NCI-H2196 treated with DMSO at 0.1 percent for 48 hours (cell line): ENCODE measurements around the gene TRIM47.

ENCODE experiments used
- DNase-seq: peaks from one replicate; lab custom pipeline; 2025; ENCODE audit not compliant: unreplicated experiment; lab: John Stamatoyannopoulos, UW

Gene TRIM47

GRCh38 chr17:75834279-75834920 lies 44.0 kb downstream of the TRIM47 start:
- no peak for DNase-seq

DNA sequence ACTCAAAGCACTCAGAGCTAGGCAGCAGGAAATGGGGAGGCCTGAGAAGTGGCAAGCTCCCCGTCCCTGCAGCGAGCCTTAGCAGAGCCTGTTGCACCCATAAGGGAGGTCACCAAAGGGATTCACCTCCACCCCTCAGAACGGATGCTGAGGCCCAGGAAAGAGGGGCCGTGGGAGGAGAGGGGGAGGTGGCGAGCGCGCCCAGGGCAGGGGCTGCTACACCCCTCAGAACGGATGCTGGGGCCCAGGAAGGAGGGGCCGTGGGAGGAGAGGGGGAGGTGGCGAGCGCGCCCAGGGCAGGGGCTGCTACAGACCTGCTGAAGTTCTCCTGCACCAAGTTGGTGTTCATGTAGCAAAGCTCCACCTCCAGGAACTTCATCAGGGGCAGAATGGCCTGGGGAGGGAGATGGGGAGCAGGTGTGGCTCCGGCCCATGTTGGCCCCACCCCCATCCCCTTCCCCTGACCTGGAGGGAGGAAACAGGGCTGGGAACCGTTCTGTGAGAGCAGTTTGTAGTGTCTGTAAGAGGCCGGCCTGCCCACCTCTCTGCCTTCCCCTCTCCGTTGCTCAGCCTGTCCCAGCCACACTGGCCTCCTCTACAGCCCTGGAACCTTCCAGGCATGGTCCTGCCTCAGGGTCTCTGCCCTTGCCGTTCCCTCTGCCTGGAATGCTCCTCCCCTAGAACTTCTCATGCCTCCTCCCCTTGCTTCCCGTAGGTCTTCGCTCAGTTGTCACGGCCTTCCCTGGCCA lies 45.6 kb downstream of the TRIM47 start:
- no peak for DNase-seq

GRCh38 chr17:75832164-75832651 lies 46.2 kb downstream of the TRIM47 start:
- no peak for DNase-seq

- no peak for DNase-seq
Observed at GRCh38 chr17:75831032-75831571, 47.3 kb downstream of the TRIM47 start.

DNA sequence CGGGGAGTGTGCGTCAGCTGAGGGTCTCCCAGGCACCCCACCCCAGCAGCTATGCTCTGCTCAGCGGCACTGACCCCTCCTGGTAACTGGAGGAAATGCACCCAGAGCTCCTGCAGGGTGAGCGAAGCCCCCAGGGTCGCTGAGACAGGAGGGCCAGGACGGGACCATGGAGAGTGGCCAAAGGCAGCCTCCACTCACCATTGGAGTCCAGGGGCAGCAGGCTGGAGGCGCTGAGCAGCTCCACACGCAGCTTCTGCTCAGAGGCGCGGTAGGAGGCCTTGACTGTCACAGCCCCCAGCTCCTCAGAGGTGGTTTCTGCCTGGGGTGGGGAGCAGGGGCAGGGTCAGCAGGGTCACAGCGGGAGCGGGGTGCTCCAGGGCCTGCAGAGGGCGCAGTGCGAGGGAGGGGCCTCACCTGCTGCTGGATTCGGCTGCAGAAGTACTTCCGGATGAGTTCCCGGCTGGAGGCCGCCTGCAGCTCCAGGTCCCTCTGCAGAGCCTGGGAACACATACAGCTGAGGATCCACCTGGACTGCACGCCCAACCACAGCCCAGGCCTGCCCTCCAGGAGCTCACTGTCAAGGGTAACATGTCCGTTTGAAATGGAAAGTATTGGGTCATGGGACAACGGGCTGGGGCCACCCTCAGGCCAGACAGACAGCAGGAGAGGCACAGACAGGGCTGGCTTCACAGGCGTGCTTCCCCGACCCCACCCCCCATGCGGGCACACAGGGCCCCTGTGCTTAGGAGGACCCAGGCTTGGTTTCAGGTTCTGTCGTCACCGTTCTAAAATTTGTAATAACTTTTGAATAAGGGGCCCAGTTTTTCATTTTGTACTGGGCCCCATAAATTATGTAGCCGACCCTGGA lies 48.0 kb downstream of the TRIM47 start:
- no peak for DNase-seq

DNA sequence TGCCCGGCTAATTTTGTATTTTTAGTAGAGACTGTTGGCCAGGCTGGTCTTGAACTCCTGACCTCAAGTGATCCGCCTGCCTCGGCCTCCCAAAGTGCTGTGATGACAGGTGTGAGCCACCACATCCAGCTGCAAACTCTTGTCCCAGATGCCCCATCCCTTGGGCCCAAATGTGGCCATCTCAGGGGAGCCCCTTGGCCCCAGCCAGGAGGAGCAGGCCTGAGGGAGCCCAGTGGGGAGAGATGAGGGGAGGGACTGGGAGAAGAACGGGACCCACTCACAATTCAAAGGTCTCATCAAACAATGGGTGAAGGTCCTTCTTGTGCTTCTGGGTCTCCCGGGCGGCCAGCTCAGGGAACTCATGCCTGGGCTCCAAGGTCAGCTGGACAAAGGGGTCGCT lies 48.6 kb downstream of the TRIM47 start:
- DNase-seq = no peak

DNA sequence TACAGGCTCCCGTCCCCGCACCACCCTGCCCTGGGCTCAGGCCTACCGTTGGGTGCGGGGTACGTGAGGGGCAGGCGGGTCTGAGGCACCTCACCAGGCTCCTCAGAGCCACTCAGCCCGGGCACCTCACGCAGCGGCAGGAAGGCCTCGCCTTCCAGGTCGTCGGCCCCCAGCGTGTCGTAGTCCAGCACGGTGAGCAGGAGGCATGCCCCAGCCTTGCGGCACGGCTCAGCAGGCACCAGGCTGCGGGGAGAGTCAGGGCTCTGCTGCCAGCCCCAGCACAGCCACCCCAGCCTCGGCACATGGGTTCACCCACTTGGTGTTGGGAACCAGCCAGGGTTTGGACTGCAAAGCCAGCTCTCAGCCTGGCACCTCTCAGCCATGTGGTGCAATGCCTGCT lies 49.6 kb downstream of the TRIM47 start:
- DNase-seq = no peak

- DNase-seq = no peak
Observed at GRCh38 chr17:75828076-75828400, 50.3 kb downstream of the TRIM47 start.

DNA sequence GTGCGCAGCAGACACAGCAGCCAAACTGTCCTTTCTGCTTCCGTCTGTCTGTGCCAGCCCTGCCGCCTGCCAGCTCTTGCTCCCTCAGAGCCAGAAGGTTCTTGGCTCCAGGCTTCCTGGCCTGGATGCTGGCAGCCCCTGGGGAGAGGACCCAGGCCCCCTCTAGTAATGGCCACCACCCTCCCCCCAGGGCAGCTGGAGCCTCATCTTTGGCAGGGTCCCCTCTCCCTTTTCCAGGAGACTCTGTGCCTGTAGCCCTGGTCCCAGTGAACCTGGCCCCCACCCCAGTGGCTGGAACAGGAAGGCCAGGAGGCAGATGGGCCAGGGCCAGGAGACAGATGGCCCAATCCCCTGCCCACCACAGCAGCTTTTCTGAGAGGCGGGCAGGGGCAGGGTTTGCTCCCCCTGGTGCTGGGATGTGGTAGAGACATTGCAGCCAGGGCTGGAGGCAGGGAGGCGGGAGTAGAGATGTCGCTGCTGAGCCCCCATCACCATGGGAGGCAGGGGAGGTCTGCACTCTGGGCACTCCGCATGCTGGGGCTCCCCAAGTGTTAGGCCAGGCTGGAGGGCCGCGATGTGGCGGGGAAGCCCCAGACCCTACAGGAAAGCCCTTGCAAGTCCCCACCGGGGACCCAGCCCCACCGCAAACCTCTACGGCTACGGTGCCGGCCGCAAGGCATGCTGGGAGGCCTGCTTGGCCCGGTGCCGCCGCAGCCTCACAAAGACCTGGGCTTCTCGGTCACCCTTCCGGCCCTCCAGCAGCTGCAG lies 50.9 kb downstream of the TRIM47 start:
- DNase-seq = peak; percentile 48

GRCh38 chr17:75826561-75827307 lies 51.6 kb downstream of the TRIM47 start:
- no peak for DNase-seq

- DNase-seq = no peak
Observed at GRCh38 chr17:75825748-75826370, 52.5 kb downstream of the TRIM47 start.

DNA sequence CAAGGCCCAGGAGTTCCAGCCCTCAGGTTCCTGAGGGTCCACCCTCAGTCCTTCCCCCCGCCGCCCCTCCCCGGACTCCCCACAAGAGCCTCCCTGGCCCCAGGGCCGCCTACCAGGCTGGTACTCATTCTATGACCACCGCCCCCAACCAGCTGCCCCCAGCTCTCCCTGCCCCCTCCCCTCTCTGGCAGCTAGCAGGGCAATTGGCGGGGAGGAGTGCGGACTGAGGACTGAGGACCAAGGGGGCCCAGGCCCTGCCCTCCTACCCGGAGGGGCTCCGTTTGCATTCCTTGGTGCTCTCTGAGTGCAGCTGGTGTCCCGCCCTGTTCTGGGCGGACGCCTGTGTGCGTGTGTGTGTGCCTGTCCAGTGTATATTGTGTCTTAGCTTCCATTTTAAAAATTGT lies 53.2 kb downstream of the TRIM47 start:
- DNase-seq = no peak

GRCh38 chr17:75824666-75825065 lies 53.7 kb downstream of the TRIM47 start:
- no peak for DNase-seq
